Measurements from ENCODE around the gene HIBCH.
"Not testable (repeated sequence)": the region's sequence is repeated elsewhere in the genome, so short reads cannot be mapped to it uniquely, and the experiment has no call there.

Gene HIBCH

DNA sequence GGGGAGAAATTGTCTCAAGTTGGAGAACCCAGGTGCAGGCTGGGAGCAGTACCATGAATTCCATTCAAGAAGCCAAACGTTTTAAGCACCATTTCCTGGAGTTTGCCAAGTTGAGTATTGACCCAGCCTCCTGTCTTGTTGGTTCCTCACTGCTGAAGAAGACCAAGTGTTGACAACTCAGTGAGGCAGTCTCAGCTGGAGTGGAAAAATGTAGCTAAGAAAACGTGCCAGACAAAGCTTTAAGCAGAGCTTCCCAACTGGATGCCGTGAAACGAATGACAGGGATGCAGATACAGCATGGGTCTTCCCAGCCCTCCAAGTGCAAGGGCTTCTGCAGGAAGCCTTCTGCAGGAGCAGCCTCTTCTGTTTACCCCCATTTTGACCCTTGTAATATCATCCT lies 23.0 kb upstream of the HIBCH start:
- no peak for DNase-seq

DNA sequence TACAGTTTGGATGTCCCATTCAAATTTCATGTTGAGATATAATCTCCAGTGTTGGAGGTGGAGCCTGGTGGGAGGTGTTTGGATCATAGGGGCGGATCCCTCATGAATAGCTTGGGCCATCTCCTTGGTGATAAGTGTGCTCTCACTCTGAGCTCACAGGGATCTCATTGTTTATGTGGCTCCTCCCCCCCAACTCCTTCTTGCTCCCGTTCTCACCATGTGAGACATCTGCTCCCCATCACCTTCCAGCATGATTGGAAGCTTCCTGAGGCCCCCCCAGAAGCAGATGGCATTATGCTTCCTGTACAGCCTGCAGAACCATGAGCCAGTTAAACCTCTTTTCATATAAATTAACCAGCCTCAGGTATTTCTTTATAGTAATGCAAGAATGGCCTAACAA lies 20.7 kb upstream of the HIBCH start:
- no peak for DNase-seq

DNA sequence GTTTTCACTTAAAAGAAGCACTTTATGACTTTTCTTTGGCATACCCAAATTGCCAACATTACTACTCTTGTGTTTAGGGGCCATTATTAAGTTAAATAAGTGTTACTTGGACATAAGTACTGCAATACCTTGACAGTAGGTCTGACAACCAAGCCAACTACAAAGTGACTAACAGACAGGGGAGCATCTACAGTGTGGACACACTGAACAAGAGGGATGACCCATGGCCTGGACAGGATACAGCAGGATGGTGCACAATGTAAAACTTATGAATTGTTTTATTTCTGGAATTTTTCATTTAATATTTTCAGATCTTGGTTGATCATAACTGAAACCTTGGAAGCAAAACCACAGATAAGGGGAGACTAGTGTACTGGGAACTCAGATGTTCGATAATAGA lies 19.8 kb upstream of the HIBCH start:
- no peak for DNase-seq

DNA sequence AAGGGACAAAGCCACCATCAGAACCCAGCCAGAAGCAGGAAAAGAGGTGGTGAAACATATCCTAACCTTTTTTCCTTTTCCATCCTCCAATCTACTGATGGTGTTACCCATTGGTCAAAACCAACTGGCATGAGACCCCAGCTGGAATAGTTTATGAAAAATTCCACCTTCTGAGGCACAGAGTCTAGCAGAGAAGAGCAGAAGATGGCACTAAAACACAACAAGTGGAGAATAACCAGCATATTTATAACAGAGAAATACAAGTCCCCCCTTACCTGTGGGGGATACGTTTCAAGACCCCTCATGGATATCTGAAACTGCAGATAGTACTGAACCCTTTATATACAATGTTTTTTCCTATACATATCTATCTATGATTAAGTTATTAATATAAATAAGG lies 18.8 kb upstream of the HIBCH start:
- no peak for DNase-seq

DNA sequence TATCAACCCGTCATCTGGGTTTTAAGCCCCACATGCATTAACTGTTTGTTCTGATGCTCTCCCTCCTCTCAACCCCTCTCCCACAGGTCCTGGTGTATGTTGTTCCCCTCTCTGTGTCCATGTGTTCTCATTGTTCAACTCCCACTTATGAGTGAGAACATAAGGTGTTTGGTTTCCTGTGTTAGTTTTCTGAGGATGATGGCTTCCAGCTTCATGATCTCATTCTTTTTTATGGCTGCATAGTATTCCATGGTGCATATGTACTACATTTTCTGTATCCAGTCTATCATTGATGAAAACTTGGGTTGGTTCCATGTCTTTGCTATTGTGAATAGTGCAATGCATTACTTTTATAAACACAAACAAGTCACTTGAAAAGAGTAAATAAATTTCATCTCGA lies 16.8 kb upstream of the HIBCH start:
- DNase-seq: no peak

DNA sequence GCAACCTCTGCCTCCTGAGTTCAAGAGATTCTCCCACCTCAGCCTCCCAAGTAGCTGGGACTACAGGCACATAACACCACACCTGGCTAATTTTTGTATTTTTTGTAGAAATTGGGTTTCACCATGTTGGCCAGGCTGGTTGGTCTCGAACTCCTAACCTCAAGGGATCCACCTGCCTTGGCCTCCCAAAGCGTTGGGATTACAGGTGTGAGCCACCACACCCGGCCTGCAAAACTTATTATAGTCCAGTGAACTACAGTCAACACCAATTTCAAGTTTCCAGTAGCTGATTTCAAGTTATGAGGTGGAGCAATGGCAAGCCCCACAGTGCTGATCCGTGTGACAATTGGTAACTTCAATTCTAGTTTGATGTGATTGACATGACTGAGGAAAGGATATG lies 16.0 kb upstream of the HIBCH start:
- DNase-seq: not testable (repeated sequence)

DNA sequence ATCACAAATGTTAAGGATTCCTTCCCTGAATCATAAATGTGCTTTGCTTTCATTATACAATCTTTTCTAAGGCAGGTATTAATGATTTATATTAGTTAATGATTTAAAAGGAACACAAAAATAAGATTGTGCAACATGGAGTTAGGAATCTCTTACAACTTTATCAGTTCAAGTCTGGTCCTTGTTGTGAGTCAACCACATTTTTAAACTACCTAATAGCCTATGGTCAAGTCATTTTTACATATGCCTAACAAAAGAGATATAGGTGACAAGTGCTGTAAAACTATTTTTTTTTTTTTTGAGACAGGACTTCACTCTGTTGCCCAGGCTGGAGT lies 15.6 kb upstream of the HIBCH start:
- DNase-seq: no peak

DNA sequence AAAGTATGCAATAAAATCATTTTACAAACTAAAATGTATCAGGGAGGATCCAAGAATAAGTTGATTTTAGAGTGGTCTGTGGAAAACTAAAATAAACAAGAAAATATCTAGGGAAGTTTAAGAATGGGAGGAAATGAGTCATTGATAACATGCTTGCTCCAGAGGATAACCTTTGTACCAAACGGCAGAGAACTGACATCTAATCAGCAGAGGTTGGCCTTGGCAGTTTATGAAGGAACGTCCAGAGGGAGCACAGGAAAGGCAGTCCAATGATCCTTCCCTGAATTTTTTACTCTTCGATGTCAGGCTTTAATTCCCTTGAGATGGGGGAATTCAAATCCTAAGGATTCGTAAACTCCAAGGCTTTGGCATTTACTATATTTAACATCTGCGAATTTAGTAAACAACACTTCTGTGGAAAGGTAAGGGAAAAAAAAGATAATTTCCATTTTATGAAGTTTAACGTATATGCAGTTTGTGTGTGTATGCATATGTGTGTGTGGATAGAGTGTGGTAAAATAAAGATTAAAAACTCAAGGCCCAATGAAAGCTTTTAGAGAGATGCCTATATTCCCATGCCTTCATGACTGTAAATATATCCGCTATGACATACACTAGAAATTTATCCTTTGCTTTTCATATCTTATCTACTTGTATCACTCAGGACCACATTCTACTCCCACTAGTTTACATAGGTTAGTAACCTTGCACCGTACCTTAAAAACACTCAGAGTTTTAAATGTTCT lies 15.0 kb upstream of the HIBCH start:
- no peak for DNase-seq

DNA sequence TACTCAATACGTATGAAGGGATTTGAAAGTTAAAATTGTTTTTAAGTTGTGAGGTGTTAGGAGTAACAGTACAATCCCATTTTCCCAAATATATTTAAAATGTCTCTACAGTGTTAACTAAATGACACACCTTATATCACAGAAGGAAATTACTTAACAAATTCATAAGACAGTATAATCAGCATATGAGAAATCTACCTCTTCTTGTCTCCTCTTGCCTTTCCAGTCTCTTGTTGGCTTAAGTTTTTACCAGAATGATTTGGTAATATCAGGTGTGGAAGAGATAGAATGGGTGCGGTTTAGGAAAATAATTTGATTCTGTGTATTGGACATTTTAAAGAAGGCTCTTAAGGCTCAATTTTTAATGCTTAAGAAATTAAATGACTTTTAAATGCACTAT lies 14.3 kb upstream of the HIBCH start:
- no peak for DNase-seq

DNA sequence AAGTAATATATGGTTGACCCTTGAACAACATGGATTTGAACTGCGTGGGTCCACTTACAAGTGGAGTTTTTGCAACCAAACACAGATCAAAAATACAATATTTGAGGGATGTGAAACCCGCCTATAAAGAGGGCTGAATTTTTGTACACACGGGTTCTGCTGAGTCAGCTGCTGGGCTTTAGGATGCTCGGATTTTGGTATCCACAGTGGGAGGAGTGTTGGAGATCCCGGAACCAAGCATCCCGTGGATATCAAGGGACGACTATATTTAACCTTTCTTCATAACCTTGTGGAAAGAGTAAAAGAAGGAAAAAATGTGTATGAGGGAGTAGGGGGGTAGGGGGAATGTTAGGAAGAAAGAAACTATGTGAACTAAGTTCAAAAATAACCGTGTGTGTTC lies 13.8 kb upstream of the HIBCH start:
- DNase-seq: no peak

DNA sequence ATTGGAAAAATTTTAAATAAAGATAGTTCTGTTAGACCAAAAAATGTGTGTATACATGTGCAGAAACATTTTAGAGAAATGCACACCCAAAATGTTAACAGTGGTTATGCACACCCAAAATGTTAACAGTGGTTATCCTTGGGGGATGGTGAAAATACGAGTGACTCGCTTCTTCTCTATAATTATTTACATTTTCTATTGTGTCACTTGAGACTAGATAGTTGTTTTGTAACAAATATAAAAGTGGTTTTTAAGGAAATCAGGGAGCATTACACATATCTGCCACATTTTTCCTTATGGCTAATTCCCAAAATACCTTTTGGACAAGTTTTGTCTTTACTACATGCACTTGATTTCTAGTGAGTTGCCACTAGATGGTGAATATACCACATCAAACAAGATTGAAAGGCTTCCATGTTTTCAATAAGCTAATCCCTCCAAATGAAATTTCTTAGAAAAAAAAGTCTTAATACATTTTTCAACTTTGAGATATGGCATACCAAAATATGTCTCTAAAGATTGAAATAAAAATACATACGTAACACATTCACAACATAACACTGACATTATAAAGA lies 9.0 kb upstream of the HIBCH start:
- DNase-seq: no peak

DNA sequence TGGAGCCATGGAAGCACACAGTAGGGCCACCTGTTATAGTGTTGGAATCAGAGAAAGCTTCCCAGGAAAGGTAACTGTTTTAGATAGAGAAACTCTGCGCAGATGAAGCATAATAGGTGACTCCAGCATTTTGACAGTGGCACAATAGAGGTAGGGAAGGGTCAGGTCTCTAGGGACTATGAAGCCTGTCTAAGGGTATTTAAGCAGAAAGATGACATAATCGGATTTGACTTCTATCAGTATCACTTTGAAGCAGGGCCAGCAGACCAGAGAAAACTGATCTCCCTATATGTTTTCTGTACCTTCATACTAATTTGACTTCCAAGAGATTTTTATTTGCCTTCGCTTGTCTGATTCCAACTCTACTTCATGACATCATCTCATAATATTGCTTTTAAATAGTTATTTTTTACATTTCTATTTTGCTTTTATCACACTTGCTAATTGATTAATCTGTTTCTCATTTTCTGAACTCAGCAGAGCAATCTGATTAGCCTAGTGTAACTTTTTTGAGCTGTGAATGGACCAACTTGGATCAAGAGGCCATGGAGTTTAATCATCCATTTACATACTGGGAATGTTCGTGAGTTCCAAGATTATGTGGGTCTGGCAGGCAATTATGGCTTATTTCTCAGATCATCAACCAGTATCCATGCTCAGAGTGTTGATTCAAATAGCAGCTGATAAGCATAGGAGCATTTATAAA lies 8.4 kb upstream of the HIBCH start:
- no peak for DNase-seq

DNA sequence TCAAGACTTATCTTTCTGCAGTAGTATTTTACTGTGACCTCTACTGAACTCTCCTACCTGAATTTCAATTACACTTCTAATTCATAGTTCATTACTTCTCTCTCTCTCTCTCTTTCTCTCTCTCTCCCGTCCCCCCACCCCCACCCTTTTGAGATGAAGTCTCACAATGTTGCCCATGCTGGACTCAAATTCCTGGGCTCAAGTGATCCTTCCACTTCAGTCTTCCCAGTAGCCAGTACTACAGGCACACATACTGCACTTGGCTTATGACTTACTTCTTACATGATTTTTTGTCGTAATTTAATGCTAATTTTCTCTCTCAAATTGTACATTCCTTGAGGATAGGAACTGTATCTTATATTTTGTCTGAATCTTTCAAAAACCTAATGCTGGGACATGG lies 6.0 kb upstream of the HIBCH start:
- DNase-seq: no peak

DNA sequence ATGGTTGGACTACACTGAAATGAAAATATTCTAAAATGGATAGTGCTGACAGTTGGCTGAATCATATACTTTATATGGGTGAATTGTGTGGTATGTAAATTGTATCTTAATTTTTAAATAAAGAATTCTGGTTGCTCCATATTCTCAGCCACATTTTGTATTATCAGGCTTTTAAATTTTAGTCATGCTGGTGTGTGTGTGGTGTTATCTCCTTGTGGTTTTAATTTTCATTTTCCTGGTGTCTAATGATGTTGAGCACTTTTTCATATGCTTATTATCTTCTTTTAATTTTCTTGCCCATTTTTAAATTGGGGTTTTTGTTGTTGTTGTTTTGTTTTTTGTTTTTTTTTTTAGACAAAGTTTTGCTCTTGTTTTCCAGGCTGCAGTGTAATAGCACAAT lies 3.8 kb upstream of the HIBCH start:
- no peak for DNase-seq

DNA sequence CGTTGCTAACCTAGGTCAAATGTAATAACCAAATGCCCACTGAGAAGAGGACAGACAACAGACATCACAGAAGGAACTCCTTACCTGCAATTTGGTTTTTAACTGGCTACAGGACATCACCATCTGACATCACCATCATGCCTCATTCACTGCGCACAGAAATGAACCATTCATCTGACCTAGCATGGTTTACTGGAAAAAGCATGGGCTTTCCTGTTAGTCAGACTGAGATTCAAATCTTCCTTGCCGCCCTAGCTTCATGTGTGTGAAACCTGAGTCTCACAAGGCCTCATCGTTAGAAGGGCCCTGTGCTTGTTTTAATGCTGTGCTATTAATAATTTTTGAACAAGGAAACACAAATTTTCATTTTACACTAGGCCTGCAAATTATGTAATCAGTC lies 1.1 kb upstream of the HIBCH start:
- no peak for DNase-seq

DNA sequence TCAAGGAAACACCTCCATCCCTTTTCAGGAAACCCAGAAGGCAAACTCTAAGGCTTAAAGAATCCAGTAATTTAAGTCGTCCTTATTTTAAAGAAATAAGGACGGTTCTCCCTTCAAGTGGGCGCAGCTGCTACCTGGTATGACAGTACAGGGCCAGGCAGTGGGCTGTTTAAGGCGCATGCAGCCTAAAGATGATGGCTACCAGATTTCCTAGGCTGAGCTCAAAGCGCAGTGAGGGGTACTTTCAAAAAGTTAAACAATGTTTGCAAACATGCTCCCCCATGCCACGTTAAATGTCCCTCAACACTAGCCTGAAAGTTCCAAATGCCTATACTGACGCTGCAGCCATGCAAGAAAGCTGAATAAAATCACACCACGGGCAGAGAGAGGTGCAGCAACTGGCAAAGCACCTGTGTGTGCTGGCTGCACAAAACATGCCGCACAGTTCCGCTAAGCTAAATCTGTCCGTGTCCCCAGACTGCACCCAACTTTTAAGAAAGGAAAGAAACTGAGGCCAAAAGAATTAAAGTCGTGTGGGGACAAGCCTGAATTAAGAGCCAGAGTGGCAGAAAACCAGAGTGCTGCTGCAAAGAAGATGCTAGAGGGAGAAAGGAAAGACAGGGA lies 583 bp downstream of the HIBCH start:
- DNase-seq: no peak

DNA sequence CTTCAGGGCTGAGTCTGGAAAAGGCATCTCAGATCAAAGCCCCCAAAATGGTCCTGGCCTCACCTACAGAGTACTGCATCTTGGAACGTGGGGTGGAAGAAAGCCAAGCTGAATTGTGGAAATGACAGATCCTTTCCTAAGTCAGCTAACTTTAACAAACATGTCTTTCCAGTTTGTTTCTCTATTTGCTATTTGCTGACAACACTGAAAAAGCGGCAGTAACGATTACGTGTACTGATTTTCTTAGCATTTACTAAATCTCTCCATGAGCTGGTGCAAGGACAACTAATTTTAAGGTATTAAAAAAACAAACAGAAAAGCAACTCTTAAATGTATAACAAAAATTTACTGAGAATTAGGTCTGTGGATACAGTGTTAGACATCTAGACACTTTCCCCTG lies 1.1 kb downstream of the HIBCH start:
- no peak for DNase-seq

DNA sequence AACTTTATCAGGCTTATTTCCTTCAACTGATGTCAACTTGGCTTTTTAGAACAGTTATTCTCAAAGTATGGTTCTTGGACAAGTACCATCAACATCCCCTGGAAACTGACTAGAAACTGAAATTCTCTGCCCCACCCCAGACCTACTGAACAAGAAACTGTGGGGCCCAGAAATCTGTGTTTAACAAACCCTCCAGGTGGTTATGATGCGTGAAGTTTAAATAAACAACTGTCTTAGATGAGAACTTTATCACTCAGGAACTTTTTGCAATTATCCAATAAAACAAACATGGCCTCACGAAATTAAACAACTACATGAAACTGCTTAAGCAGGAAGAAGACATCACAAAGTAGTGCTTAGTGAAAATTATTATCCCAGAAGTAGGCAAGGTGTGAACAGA lies 4.4 kb downstream of the HIBCH start:
- no peak for DNase-seq

DNA sequence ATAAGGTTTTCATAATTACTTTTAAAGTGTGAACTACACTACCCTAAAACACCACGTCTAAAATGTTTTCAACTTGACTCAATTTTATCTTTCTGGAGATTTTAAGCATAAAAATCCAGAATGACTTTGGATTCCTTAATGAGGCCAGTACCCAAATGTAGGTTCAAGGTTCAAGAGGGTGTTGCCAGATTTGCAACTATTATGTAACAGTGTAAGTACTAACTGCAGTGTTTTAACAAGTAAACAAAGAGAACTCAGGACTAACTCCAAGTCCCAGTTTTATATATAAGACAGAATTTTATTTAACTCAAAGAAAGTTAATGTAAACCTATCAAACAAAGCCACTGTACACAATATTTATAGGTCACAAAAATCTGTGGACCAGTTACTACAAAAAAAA lies 5.7 kb downstream of the HIBCH start:
- no peak for DNase-seq

DNA sequence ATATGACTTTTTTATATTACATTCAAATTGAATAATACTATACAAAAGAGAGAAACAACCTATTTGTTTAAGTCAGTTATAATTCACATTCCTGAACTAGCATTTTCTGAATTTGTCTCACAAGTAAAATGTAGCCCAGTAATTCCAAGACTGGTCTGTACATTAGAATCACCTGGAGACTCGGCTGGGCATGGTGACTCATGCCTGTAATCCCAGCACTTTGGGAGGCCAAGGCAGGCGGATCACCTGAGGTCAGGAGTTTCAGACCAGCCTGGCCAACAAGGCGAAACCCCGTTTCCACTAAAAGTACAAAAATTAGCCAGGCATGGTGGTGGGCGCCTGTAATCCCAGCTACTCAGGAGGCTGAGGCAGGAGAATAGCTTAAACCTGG lies 7.0 kb downstream of the HIBCH start:
- DNase-seq: not testable (repeated sequence)

DNA sequence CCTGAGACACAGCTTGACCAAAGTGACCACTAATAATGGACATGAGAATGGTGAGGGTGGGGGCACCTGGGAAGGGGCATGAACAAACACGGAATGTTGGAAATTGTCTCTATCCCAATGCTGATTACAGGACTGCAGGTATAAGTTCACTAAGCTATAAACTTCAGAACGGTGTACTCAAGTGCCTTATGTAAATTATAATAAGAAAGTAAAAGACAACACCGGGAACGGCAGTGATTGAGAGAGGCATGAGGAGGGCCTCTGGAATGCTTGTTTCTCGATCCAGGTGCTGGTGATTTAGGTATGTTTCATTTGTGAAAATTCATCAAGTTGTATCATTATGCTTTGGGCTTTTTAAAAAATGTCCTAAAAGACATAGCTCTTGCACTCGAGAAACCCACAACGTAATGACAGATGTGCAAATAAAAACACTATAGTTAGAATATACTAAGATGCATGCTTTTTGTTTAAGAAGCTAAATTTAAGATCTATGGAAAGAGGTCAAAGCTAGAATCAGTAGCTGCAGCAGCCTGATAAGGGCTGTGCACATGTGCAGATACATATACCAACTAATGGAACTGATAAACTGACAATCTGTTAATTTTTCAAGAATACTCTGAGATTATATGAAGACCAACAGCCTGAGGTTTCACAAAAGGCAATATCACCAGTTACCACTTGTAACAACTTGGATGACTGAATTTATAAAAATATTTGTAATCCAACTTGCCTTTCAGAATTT lies 7.6 kb downstream of the HIBCH start:
- no peak for DNase-seq

DNA sequence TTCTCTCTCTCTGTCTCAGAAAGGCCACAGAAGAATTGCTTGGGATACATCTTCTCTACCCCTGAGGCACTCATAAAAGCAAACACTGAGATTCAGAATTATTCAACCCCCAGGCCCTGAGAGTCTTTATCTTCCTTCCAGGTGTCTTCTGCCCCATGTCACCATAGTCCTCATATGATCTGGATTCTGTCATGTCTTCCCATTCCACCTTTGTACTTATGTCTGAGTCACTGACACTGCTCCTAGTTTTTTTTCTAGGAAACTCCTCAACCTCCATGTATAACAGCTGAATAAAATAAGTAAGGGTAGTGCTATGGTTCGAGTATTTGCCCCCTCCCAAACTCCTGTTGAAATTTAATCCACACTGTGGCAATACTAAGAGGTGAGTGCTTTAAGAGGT lies 11.6 kb downstream of the HIBCH start:
- DNase-seq: no peak

DNA sequence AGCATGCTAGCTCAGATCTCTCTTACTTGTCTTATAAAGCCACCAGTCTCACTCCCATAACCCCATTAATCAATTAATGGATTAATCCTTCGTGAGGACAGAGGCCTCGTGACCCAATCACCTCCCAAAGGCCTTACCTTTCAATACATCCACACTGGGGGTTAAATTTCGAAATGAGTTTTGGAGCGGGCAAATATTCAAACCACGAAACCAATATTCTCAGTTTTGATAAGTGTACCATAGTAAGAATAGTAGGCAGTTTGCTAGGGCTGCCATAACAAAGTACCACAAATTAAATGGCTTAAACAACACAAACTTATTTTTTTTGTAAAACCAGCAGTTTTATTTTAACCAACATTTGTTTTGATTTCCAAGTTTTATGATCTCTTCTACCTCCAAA lies 15.2 kb downstream of the HIBCH start:
- DNase-seq: no peak

DNA sequence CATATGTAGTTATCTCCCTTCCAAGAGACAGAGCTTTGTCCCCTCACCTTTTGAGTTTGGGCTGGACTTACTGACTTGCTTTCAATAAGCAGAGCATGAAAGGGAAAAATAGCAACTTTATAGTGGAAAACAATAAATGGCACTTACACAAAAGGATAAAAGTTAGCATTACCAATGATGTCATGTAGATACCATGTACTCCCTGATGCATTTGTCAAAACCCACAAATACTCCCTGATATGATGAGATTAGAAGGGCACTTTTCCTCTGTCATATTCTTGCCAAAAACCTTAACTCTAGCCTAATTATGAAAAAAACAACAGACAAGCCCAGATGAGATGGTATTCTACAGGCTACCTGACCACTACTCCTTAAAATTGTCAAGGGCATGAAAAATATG lies 16.0 kb downstream of the HIBCH start:
- no peak for DNase-seq
